Endothelial cell of umbilical vein (primary cell): ENCODE data around the gene HDLBP. TPM values are rescaled to one million over a fixed set of nuclear protein-coding genes. Genes with fewer than 3 reads are reported as not detected.
"Not testable (repeated sequence)": the region's sequence is repeated elsewhere in the genome, so short reads cannot be mapped to it uniquely, and the experiment has no call there.

ENCODE experiments used
- BruUV-seq: library from RNA; stranded (reverse); fragments of 400-500 nt; replicated peaks from 2 replicates; lab custom pipeline; 2021; lab: Mats Ljungman, UMichigan
- CTCF ChIA-PET: fragments of 300-600, 350-600 bp; sonication (Branson Sonifier 250); formaldehyde crosslinking; loops from one replicate; lab custom pipeline; 2021; ENCODE audit warnings: antibody characterized with exemption, inconsistent platforms; lab: Charles Lee
- POLR2A ChIA-PET: fragments of 300-600, 350-600 bp; sonication (Branson Sonifier 250); formaldehyde crosslinking; loops from one replicate; lab custom pipeline; 2021; ENCODE audit warnings: antibody characterized with exemption, inconsistent platforms; lab: Charles Lee
- DNase-seq: peaks from one replicate; pipeline ENCODE4 v3.0.0-alpha.2; 2011; ENCODE audit warnings: low read depth, low spot score
- FAIRE-seq: peaks from 2 replicates; lab custom pipeline; 2011; peaks lifted over from hg19 to GRCh38; lab: Jason Lieb, UNC
- H2AFZ ChIP-seq: 2 replicates; pipeline ENCODE4 v1.6.0; 2012; ENCODE audit warnings: low read depth, low read length, control low read depth, inconsistent platforms
- H3K27ac ChIP-seq: 2 replicates; pipeline ENCODE4 v1.5.1; 2011; ENCODE audit warnings: low read depth, mild to moderate bottlenecking, control low read depth, low read length, moderate library complexity; ENCODE audit not compliant: insufficient read depth
- H3K27me3 ChIP-seq, 2 experiments: 2 replicates each; pipeline versions ENCODE4 v1.6.0 to v1.6.1; 2011; ENCODE audit warnings: low read length in 2 of 2, mixed read lengths in 1 of 2; ENCODE audit not compliant: control insufficient read depth in 2 of 2, insufficient read depth in 2 of 2
- H3K36me3 ChIP-seq, 2 experiments: 2 replicates in 1 of 2; 3 replicates in 1 of 2; pipeline ENCODE4 v1.5.1; 2011; ENCODE audit warnings: low read length in 2 of 2, mild to moderate bottlenecking in 1 of 2, moderate library complexity in 1 of 2; ENCODE audit not compliant: control insufficient read depth in 2 of 2, insufficient read depth in 2 of 2; ENCODE audit errors: extremely low read depth in 1 of 2
- H3K4me1 ChIP-seq: 3 replicates; pipeline ENCODE4 v1.5.1; 2011; ENCODE audit warnings: mild to moderate bottlenecking, low read length; ENCODE audit not compliant: control insufficient read depth, insufficient read depth; ENCODE audit errors: extremely low read depth
- H3K4me2 ChIP-seq: 2 replicates; pipeline ENCODE4 v1.6.1; 2011; ENCODE audit warnings: low read length, control low read depth, mixed read lengths; ENCODE audit not compliant: insufficient read depth
- H3K4me3 ChIP-seq, 3 experiments: fragments of 200-600 bp in 1 of 3; sonication (generic), shearing (Covaris generic) in 1 of 3; replicated peaks in 1 of 3; 2 replicates each; pipeline ENCODE4 v1.5.1; 2011 to 2016; ENCODE audit warnings: control low read depth in 3 of 3, low read length in 3 of 3, mild to moderate bottlenecking in 2 of 3, inconsistent platforms in 1 of 3, low read depth in 1 of 3, moderate library complexity in 1 of 3; ENCODE audit not compliant: insufficient read depth in 1 of 3
- H3K79me2 ChIP-seq: 2 replicates; pipeline ENCODE4 v1.6.0; 2012; ENCODE audit warnings: low read length, inconsistent platforms; ENCODE audit not compliant: control insufficient read depth, insufficient read depth
- H3K9ac ChIP-seq: replicated peaks from 2 replicates; pipeline ENCODE3; 2011; ENCODE audit warnings: low read length, control low read depth; ENCODE audit not compliant: insufficient read depth; ENCODE audit errors: extremely low read depth
- H3K9me1 ChIP-seq: replicated peaks from 3 replicates; pipeline ENCODE4 v1.6.0; 2011; ENCODE audit warnings: mild to moderate bottlenecking, low read length; ENCODE audit not compliant: control insufficient read depth, insufficient read depth; ENCODE audit errors: extremely low read depth
- H3K9me3 ChIP-seq: replicated peaks from 2 replicates; pipeline ENCODE4 v1.5.1; 2012; ENCODE audit warnings: low read length, inconsistent platforms; ENCODE audit not compliant: control insufficient read depth, insufficient read depth
- H4K20me1 ChIP-seq: replicated peaks from 2 replicates; pipeline ENCODE3; 2011; ENCODE audit warnings: mild to moderate bottlenecking, low read length; ENCODE audit not compliant: control insufficient read depth, insufficient read depth; ENCODE audit errors: extremely low read depth
- CTCF ChIP-seq, 2 donors: IDR thresholded peaks; 1 replicate in 1 of 2; 2 replicates in 1 of 2; pipeline ENCODE4 v1.5.1; 2011; ENCODE audit warnings: low read length in 2 of 2, mild to moderate bottlenecking in 2 of 2, moderate library complexity in 2 of 2, control low read depth in 1 of 2, inconsistent platforms in 1 of 2, low read depth in 1 of 2; ENCODE audit not compliant: insufficient read depth in 1 of 2; ENCODE audit errors: extremely low read depth in 1 of 2
- EZH2 ChIP-seq: IDR thresholded peaks from 2 replicates; pipeline ENCODE4 v1.6.1; 2012; ENCODE audit warnings: borderline replicate concordance, low read depth, mild to moderate bottlenecking, moderate library complexity, low read length, inconsistent platforms; ENCODE audit not compliant: severe bottlenecking
- FOS ChIP-seq: IDR thresholded peaks from 2 replicates; pipeline ENCODE4 v1.6.1; 2011; ENCODE audit warnings: mild to moderate bottlenecking, low read length, moderate library complexity, borderline replicate concordance; ENCODE audit not compliant: insufficient read depth
- GATA2 ChIP-seq: IDR thresholded peaks from 2 replicates; pipeline ENCODE4 v1.7.0; 2011; ENCODE audit warnings: low read depth, mild to moderate bottlenecking, moderate library complexity, mixed read lengths, low read length; ENCODE audit not compliant: insufficient read length, insufficient read depth
- JUN ChIP-seq: IDR thresholded peaks from 2 replicates; pipeline ENCODE4 v1.6.1; 2011; ENCODE audit warnings: borderline replicate concordance, low read depth; ENCODE audit not compliant: insufficient read length, insufficient read depth
- MAX ChIP-seq: IDR thresholded peaks from 2 replicates; pipeline ENCODE4 v1.6.1; 2011; ENCODE audit not compliant: insufficient read depth, insufficient read length
- MYC ChIP-seq: IDR thresholded peaks from one replicate; pipeline ENCODE4 v1.6.1; 2011; ENCODE audit warnings: mild to moderate bottlenecking, low read depth, low read length
- POLR2A ChIP-seq: IDR thresholded peaks from 2 replicates; pipeline ENCODE4 v1.6.1; 2012; ENCODE audit warnings: low read depth, mild to moderate bottlenecking, control low read depth, low read length
- POLR2AphosphoS5 ChIP-seq: IDR thresholded peaks from 2 replicates; pipeline ENCODE4 v1.6.1; 2012; ENCODE audit warnings: low read depth, mild to moderate bottlenecking, control low read depth, low read length, moderate library complexity; ENCODE audit not compliant: insufficient read depth
- dilution Hi-C: fragments of 300-500 bp; cut with MboI; formaldehyde crosslinking; loops from one replicate; pipeline ENCODE4 v1.15.0; 2019; ENCODE audit warnings: low sequenced_read_pairs; ENCODE audit not compliant: extremely low pct_ligation_motif_present
- intact Hi-C: fragments of 100-400 bp; cut with micrococcal nuclease; formaldehyde crosslinking; loops from one replicate; pipeline ENCODE4 v1.10.0; 2022
- polyA plus RNA-seq, 4 experiments: library from polyadenylated mRNA; depleted of rRNA in 3 of 4; stranded (reverse) in 3 of 4; unstranded in 1 of 4; fragments of >200 nt; gene quantifications; 2 replicates each; pipeline versions ENCODE4 v1.2.1 to v1.2.3, GENCODE V29; 2011 to 2012; ENCODE audit warnings: missing spikeins in 1 of 4
- total RNA-seq: library from RNA; stranded (reverse); gene quantifications from 2 replicates; pipeline ENCODE4 v1.2.3, GENCODE V29; 2021

The HDLBP gene
- total and polyA plus RNA-seq, 2 donors (not counting 3 experiments of a cell fraction or from before 2014, with no cell fraction given), result 379 to 569 TPM

GRCh38 chr2:241295326-241296095 is 20.0 kb downstream of the HDLBP start:
- Histone ChIP-seq H3K9me3 (no peaks in the 10 kb centered on the region), H3K4me2 (no peak overlapping the region), H3K4me3 (no peak overlapping the region), H3K27me3 (no peaks in the 10 kb centered on the region), H3K9ac (no peak overlapping the region), H3K79me2 (peaks cover 91% of the 10 kb centered on the region), H4K20me1 (peaks cover 4% of the 10 kb centered on the region), H3K36me3 (no peaks in the 10 kb centered on the region), H3K27ac (no peak overlapping the region), H2AFZ (no peak overlapping the region), H3K4me1 (no peaks in the 10 kb centered on the region), H3K9me1 (no peaks in the 10 kb centered on the region)
- dilution Hi-C loops (no loop called here), intact Hi-C loops (no loop called here)
- POLR2A ChIA-PET, result no interaction called here
- no peak for FAIRE-seq
- no TSS peak for BruUV-seq
- DNase-seq, result no peak
- CTCF ChIA-PET, result interaction anchor here (1.8 kb wide), 1 partner anchor 12 kb away, joined by 6 read pairs; no protein-coding TSS in a partner anchor
- TF ChIP-seq JUN, result no peak
- TF ChIP-seq POLR2A, result no peak
- no peak for TF ChIP-seq GATA2
- TF ChIP-seq EZH2, result no peak
- no peak for TF ChIP-seq MAX
- TF ChIP-seq FOS, result no peak
- no peak for TF ChIP-seq POLR2AphosphoS5
- TF ChIP-seq CTCF (IDR thresholded peaks at IDR 0.05; ENCODE audit: extremely low read depth in 1 of 2, insufficient read depth in 1 of 2, low read depth in 1 of 2, low read length in 2 of 2), result no peak
- TF ChIP-seq MYC, result no peak

- FAIRE-seq, dilution Hi-C loops: not testable (repeated sequence)
- CTCF ChIA-PET, result interaction anchor here (1.1 to 1.6 kb wide), 3 partner anchors 12 to 22 kb away, joined by 3 to 4 read pairs (median 4); no protein-coding TSS in a partner anchor
These were observed 22.1 kb downstream of the HDLBP start for GRCh38 chr2:241293378-241293797.

More at GRCh38 chr2:241293378-241293797, 22.1 kb downstream of the HDLBP start:
- H3K9ac ChIP-seq, H3K27me3 ChIP-seq, H3K4me3 ChIP-seq, H3K27ac ChIP-seq, BruUV-seq, DNase-seq, H3K9me3 ChIP-seq, H2AFZ ChIP-seq, H3K4me2 ChIP-seq, H4K20me1 ChIP-seq, H3K4me1 ChIP-seq, H3K36me3 ChIP-seq, H3K9me1 ChIP-seq, intact Hi-C loops: not testable (repeated sequence)
- peaks cover 88% of the 10 kb centered on the region for H3K79me2 ChIP-seq
- POLR2A ChIA-PET, result interaction anchor here (0.8 kb wide), 1 partner anchor 8 kb away, joined by 3 read pairs; no protein-coding TSS in a partner anchor
